Keratinocyte (primary cell): ENCODE data around the gene ENKUR. TPM values are rescaled to one million over a fixed set of nuclear protein-coding genes. Genes with fewer than 3 reads are reported as not detected.

Experiments
- DNase-seq: peaks from one replicate; pipeline ENCODE4 v3.0.0-alpha.2; 2011; ENCODE audit warnings: low read depth, missing footprints, low spot score
- FAIRE-seq: peaks from 2 replicates; lab custom pipeline; 2011; peaks lifted over from hg19 to GRCh38; lab: Jason Lieb, UNC
- H2AFZ ChIP-seq: 2 replicates; pipeline ENCODE4 v1.6.0; 2012; ENCODE audit warnings: low read length, control low read depth, inconsistent platforms; ENCODE audit not compliant: control insufficient read depth
- H3K27ac ChIP-seq: 2 replicates; pipeline ENCODE4 v1.5.1; 2011; ENCODE audit warnings: low read length; ENCODE audit not compliant: control insufficient read depth, insufficient read depth
- H3K27me3 ChIP-seq: 3 replicates; pipeline ENCODE4 v1.6.0; 2011; ENCODE audit warnings: low read length; ENCODE audit not compliant: control insufficient read depth, insufficient read depth; ENCODE audit errors: extremely low read depth
- H3K36me3 ChIP-seq, 2 experiments: 2 replicates in 1 of 2; 3 replicates in 1 of 2; pipeline ENCODE4 v1.5.1; 2011; ENCODE audit warnings: low read length in 2 of 2, mild to moderate bottlenecking in 1 of 2; ENCODE audit not compliant: control insufficient read depth in 2 of 2, insufficient read depth in 2 of 2; ENCODE audit errors: extremely low read depth in 1 of 2
- H3K4me1 ChIP-seq: 3 replicates; pipeline ENCODE4 v1.5.1; 2011; ENCODE audit warnings: low read length; ENCODE audit not compliant: control insufficient read depth, insufficient read depth; ENCODE audit errors: extremely low read depth
- H3K4me2 ChIP-seq: 3 replicates; pipeline ENCODE4 v1.6.0; 2011; ENCODE audit warnings: low read depth, low read length; ENCODE audit not compliant: control insufficient read depth, insufficient read depth; ENCODE audit errors: extremely low read depth
- H3K4me3 ChIP-seq, 3 experiments: fragments of 200-600 bp in 1 of 3; sonication (generic) in 1 of 3; 2 replicates in 2 of 3; 3 replicates in 1 of 3; pipeline ENCODE4 v1.5.1; 2011 to 2016; ENCODE audit warnings: low read length in 3 of 3, mild to moderate bottlenecking in 3 of 3, control low read depth in 2 of 3, inconsistent platforms in 1 of 3, low read depth in 1 of 3, mixed read lengths in 1 of 3, mixed run types in 1 of 3, moderate library complexity in 1 of 3; ENCODE audit not compliant: control insufficient read depth in 2 of 3, insufficient read depth in 2 of 3; ENCODE audit errors: extremely low read depth in 1 of 3
- H3K79me2 ChIP-seq: 2 replicates; pipeline ENCODE4 v1.6.0; 2012; ENCODE audit warnings: low read length; ENCODE audit not compliant: control insufficient read depth, insufficient read depth
- H3K9ac ChIP-seq: 3 replicates; pipeline ENCODE4 v1.6.0; 2011; ENCODE audit warnings: low read length; ENCODE audit not compliant: control insufficient read depth, insufficient read depth; ENCODE audit errors: extremely low read depth
- H3K9me1 ChIP-seq: 3 replicates; pipeline ENCODE4 v1.6.0; 2011; ENCODE audit warnings: low read length; ENCODE audit not compliant: control insufficient read depth, insufficient read depth; ENCODE audit errors: extremely low read depth
- H3K9me3 ChIP-seq: 2 replicates; pipeline ENCODE4 v1.5.1; 2012; ENCODE audit warnings: low read depth, low read length; ENCODE audit not compliant: control insufficient read depth
- H4K20me1 ChIP-seq: 3 replicates; pipeline ENCODE4 v1.6.0; 2011; ENCODE audit warnings: low read length; ENCODE audit not compliant: control insufficient read depth, insufficient read depth; ENCODE audit errors: extremely low read depth
- CTCF ChIP-seq, 3 experiments: IDR thresholded peaks in 1 of 3; conservative IDR thresholded peaks in 1 of 3; optimal IDR thresholded peaks in 1 of 3; 2 replicates in 2 of 3; 3 replicates in 1 of 3; pipeline versions ENCODE3 to v1.5.1; 2011; ENCODE audit warnings: low read length in 3 of 3, mild to moderate bottlenecking in 3 of 3, moderate library complexity in 2 of 3, control low read depth in 1 of 3, inconsistent platforms in 1 of 3; ENCODE audit not compliant: insufficient read depth in 2 of 3; ENCODE audit errors: extremely low read depth in 1 of 3
- EZH2 ChIP-seq: IDR thresholded peaks from one replicate; pipeline ENCODE4 v1.6.1; 2012; ENCODE audit warnings: inconsistent platforms, mild to moderate bottlenecking, low read length, moderate library complexity
- dilution Hi-C: fragments of 300-500 bp; cut with MboI; formaldehyde crosslinking; loops from one replicate; pipeline ENCODE4 v1.7.0; 2020; ENCODE audit warnings: low sequenced_read_pairs; ENCODE audit not compliant: extremely low pct_ligation_motif_present
- polyA plus RNA-seq, 5 experiments: library from polyadenylated mRNA; depleted of rRNA in 3 of 5; stranded (reverse) in 3 of 5; stranded (forward) in 1 of 5; unstranded in 1 of 5; fragments of >200 nt; gene quantifications; 1 replicate in 1 of 5; 2 replicates in 3 of 5; 3 replicates in 1 of 5; pipeline versions ENCODE4 v1.2.1 to v1.2.3, GENCODE V29; 2011 to 2012; ENCODE audit warnings: missing spikeins in 2 of 5, low read depth in 1 of 5, low replicate concordance in 1 of 5
- small RNA-seq, 3 experiments: library from RNA; depleted of rRNA; stranded (forward); fragments of <200 nt; gene quantifications; one replicate each; pipeline ENCODE3, GENCODE V24; 2012; ENCODE audit warnings: low read depth in 3 of 3, low replicate concordance in 1 of 3; ENCODE audit not compliant: insufficient read length in 3 of 3

The ENKUR gene
- polyA plus RNA-seq, 1 donor (not counting 4 experiments of a cell fraction or from before 2014, with no cell fraction given), result 0.03 TPM

GRCh38 chr10:24935504-24936292 lies 80.3 kb downstream of the ENKUR start:
- Histone ChIP-seq H3K4me2 (no peak overlapping the region), H3K79me2 (no peaks in the 10 kb centered on the region), H3K4me3 (no peak overlapping the region), H2AFZ (no peak overlapping the region), H3K27ac (no peak overlapping the region), H3K4me1 (no peaks in the 10 kb centered on the region), H3K9me3 (no peaks in the 10 kb centered on the region), H3K36me3 (no peaks in the 10 kb centered on the region), H3K27me3 (no peaks in the 10 kb centered on the region), H3K9me1 (no peaks in the 10 kb centered on the region), H3K9ac (no peak overlapping the region), H4K20me1 (no peaks in the 10 kb centered on the region)
- FAIRE-seq, result no peak
- dilution Hi-C loops, result no loop called here
- TF ChIP-seq CTCF (optimal IDR thresholded peaks at IDR 0.05 in 1 of 3, IDR thresholded peaks at IDR 0.05 in 1 of 3, conservative IDR thresholded peaks at IDR 0.05 in 1 of 3; ENCODE audit: extremely low read depth in 1 of 3, insufficient read depth in 2 of 3, low read length in 3 of 3), result no peak
- no peak for TF ChIP-seq EZH2
- no peak for DNase-seq

Small RNAs within 50 kb of the gene (small RNA-seq; reads per million reads assigned to genes)
- gene AL512598.1, result 0 reads per million in 3 experiments

Other genes with a start within 250 kb of the ENKUR start
- gene PRTFDC1, start 63.6 kb downstream of the ENKUR start, polyA plus RNA-seq, result 1.4 to 2.2 TPM (median 1.8 TPM) in 3 replicates
- 1.8 to 4.1 TPM (median 2.2 TPM) in 3 replicates for gene THNSL1, start 454 bp upstream of the ENKUR start, polyA plus RNA-seq
- gene GPR158, start 158.8 kb upstream of the ENKUR start, polyA plus RNA-seq, result not detected in 3 replicates